GM12875 (cell line): ENCODE measurements around the gene TFB1M.

Experiments used
- H3K4me3 ChIP-seq: one replicate; pipeline ENCODE4 v1.5.1; 2011; ENCODE audit warnings: low read depth, low read length, control low read depth
- TF ChIP-seq, protein P1 (sequence below): IDR thresholded peaks from 2 replicates; pipeline ENCODE4 v1.5.1; 2011; ENCODE audit warnings: low read depth, mild to moderate bottlenecking, control low read depth, inconsistent platforms, low read length, moderate library complexity, borderline replicate concordance; ENCODE audit not compliant: insufficient read depth

The TFB1M gene

DNA sequence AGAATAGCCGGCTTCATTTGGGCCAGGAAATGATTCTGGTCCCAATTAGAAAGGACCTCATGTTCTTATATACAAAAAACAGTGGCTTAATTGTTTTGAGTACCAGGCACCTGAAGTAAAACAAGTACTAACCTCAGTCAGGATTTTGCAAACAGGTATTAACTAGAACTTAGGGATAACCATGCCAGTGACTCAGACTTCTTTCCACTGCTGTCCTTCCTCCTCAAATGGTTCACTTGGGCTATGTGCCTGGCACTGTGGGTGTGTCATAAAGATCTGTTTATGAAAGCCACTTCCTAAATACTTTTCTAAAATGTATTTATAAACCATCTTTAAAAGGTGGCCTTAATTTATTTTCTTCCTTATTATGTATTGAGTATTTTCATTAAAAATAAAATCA lies 39.8 kb downstream of the TFB1M start:
- H3K4me3 ChIP-seq = no peak overlapping the region
- TF ChIP-seq, protein P1, sequence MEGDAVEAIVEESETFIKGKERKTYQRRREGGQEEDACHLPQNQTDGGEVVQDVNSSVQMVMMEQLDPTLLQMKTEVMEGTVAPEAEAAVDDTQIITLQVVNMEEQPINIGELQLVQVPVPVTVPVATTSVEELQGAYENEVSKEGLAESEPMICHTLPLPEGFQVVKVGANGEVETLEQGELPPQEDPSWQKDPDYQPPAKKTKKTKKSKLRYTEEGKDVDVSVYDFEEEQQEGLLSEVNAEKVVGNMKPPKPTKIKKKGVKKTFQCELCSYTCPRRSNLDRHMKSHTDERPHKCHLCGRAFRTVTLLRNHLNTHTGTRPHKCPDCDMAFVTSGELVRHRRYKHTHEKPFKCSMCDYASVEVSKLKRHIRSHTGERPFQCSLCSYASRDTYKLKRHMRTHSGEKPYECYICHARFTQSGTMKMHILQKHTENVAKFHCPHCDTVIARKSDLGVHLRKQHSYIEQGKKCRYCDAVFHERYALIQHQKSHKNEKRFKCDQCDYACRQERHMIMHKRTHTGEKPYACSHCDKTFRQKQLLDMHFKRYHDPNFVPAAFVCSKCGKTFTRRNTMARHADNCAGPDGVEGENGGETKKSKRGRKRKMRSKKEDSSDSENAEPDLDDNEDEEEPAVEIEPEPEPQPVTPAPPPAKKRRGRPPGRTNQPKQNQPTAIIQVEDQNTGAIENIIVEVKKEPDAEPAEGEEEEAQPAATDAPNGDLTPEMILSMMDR = no peak

DNA sequence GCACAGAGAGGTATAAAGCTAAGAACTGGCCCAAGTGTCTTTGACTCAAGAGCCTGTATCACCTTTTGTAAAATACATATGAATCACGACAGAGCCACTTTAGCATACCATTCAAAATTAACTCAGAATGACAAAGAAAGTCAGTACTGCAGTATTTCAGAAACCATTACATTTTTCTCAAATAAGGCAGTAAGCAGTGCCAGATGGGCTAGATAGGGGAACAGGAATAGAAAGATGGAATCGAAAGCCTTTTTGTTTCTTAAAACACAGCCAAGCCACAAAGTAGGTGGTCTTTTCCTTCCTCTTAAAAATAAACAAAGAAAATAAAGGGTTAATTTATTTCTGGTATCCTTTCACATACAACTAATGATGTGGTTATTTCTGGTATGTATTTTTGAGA lies 40.2 kb downstream of the TFB1M start:
- H3K4me3 ChIP-seq = no peak overlapping the region
- TF ChIP-seq, protein P1 = no peak

DNA sequence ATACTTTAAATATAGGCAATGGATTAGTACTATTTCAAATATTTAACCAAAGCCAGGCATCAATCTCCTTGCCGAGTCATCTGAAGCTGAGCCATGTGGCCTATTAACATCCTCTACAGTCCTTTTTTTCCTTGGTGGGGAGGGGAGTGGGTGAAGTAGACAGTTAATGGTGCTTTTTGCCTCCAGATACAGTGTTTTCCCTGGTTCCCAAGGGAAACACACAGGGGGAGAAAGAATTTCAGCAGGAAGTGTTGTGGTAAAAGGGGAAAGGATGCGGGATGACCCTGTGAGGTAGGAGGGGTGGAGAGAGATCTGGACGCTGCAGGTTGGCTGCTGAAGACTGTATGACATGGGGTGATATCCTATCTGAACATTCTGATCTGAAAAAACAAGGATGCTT lies 40.9 kb downstream of the TFB1M start:
- H3K4me3 ChIP-seq = no peak overlapping the region
- TF ChIP-seq, protein P1 = no peak

DNA sequence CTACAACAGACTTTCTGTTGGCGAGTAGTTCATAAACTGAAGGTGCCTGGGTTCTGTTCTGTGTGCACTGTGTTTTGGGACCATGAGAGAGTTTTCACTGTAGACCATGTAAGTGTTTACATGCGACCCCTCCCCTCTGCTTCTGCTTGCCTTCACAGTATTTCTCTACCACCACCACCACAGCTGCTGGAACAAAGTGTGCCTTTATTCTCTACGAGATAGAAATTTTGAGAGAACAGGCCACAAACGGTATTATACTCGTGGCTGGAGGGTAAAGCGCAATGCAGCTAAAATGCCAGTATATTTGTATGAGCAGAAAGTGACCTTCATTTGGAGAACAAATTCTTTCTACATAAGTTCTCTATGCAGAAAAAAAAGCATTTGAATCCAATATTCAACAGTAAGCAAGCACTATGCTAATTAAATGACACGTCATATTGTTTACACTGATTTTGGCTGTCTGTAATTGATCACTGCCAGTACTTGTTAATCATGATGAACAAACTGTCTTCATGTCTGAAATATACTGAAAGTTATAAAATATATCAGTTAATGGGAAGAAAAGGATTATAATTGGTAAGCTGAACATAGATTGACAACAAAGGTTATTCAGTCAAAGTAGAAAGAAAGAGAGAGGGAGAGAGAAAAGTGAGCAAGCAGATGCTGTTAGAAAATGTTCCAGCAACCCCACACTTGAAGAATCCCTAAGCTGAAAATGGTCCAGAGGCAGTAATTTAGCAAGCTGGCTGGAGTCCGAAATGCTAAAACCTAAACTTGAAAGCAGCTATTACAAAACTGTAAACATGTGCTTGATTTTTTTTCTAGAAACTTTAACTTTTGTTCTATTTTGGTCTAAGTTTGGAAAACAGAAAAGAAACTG lies 41.7 kb downstream of the TFB1M start:
- H3K4me3 ChIP-seq = no peak overlapping the region
- TF ChIP-seq, protein P1 = no peak

DNA sequence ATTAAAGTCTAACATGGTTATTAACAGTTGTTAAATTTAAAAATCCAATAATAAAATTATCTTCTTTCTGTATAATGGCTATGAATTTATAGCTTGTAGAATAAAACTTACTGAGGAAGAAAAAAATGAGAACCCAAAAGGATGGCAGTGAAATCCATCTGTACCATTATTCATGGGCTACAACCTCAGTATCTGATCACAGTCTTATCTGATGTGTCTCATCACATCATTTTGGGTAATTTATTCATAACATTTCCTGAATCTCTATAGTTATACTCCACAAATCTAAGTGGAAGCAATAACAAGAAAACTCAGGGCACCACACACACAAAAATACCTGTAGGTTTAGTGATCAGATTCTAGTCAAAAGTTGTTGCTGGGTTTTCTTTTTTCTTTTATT lies 43.1 kb downstream of the TFB1M start:
- TF ChIP-seq, protein P1 = no peak

DNA sequence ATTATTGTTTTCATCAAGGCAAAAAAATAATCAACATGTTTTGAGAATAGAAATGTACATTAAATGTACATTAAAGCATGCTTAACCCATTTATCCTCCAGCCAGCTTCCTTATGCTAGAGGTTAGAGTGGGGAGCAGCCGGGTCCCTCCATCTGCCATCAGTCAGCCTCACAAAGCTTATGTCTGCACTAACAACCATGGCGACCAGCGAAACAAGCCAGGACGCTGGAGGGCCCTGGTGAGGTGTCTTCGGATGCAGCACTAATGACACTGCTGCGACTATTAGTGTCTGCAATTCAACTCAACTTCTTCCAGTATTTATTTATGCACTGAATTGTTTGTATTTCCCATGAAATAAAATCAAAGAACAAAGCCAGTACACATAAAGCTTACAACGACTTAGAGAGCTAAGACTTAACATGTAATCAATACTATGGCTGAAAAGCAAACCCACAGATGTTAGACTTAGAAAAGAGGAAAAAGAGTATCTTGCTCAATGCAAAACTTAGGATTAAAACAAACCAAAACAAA lies 43.7 kb downstream of the TFB1M start:
- TF ChIP-seq, protein P1 = no peak

More for the DNA sequence above, 43.1 kb downstream of the TFB1M start:
- H3K4me3 ChIP-seq = no peak overlapping the region

DNA sequence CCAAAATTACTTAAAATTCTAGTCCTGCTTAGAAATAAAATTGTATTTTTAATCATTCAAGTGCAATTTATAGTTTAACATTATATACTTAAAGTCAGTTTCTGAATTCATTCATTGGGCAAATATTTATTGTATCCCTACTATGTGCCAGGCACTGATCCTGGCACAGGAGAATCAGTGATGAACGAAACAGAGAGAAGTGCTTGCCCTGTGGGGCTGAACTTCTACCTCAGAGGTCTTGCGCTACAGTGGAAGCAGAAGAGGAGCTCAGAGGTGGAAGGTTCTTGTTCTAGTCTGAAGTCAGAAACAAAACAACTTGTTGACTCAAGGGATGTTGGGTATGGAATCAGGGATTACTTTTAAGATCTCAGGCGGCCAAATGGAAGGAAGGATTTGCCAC lies 44.5 kb downstream of the TFB1M start:
- TF ChIP-seq, protein P1 = no peak
- H3K4me3 ChIP-seq = no peak overlapping the region

More for the DNA sequence above, 43.7 kb downstream of the TFB1M start:
- H3K4me3 ChIP-seq = no peak overlapping the region
